ENCODE measurements around the gene APLNR. TPM values are rescaled to one million over a fixed set of nuclear protein-coding genes. Genes with fewer than 3 reads are reported as not detected.

Gene APLNR
- total RNA-seq, 2 donors from 2014 or later = 1.8 to 4.3 TPM

DNA sequence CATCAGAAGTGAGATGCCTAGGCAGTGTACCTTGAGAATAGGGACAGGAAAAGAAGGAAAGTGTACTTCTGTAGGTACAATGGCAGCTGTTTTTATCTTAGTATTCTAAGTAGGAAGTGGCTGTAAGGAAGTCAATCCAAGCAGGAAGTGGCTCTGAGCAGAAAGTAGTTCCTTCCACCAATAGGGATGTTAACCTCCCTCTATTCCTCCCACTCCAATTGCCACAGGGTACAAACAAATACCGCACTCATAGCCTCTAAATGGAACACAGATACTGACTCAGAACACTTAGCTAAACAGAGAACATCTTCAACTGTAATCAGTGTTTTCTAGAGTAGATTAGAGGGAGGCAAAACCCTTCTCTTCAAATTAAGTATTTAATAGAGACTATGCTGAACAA is 44.7 kb downstream of the APLNR start:
- no peak overlapping the region for H3K4me3 ChIP-seq
- no peaks in the 10 kb centered on the region for H3K27me3 ChIP-seq (replicated peaks; ENCODE audit: insufficient read depth)
- TF ChIP-seq, protein P1, sequence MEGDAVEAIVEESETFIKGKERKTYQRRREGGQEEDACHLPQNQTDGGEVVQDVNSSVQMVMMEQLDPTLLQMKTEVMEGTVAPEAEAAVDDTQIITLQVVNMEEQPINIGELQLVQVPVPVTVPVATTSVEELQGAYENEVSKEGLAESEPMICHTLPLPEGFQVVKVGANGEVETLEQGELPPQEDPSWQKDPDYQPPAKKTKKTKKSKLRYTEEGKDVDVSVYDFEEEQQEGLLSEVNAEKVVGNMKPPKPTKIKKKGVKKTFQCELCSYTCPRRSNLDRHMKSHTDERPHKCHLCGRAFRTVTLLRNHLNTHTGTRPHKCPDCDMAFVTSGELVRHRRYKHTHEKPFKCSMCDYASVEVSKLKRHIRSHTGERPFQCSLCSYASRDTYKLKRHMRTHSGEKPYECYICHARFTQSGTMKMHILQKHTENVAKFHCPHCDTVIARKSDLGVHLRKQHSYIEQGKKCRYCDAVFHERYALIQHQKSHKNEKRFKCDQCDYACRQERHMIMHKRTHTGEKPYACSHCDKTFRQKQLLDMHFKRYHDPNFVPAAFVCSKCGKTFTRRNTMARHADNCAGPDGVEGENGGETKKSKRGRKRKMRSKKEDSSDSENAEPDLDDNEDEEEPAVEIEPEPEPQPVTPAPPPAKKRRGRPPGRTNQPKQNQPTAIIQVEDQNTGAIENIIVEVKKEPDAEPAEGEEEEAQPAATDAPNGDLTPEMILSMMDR (IDR thresholded peaks at IDR 0.05) = no peak
- no peak for ATAC-seq (ENCODE audit: insufficient number of reproducible peaks, low FRiP score, low read depth)
- no peaks in the 10 kb centered on the region for H3K36me3 ChIP-seq
- DNase-seq (ENCODE audit: low spot score) = no peak
- no peaks in the 10 kb centered on the region for H3K9me3 ChIP-seq
- no peaks in the 10 kb centered on the region for H3K4me1 ChIP-seq (ENCODE audit: control insufficient read depth in 1 of 2, low read depth in 2 of 2)
- H3K27ac ChIP-seq = no peak overlapping the region

DNA sequence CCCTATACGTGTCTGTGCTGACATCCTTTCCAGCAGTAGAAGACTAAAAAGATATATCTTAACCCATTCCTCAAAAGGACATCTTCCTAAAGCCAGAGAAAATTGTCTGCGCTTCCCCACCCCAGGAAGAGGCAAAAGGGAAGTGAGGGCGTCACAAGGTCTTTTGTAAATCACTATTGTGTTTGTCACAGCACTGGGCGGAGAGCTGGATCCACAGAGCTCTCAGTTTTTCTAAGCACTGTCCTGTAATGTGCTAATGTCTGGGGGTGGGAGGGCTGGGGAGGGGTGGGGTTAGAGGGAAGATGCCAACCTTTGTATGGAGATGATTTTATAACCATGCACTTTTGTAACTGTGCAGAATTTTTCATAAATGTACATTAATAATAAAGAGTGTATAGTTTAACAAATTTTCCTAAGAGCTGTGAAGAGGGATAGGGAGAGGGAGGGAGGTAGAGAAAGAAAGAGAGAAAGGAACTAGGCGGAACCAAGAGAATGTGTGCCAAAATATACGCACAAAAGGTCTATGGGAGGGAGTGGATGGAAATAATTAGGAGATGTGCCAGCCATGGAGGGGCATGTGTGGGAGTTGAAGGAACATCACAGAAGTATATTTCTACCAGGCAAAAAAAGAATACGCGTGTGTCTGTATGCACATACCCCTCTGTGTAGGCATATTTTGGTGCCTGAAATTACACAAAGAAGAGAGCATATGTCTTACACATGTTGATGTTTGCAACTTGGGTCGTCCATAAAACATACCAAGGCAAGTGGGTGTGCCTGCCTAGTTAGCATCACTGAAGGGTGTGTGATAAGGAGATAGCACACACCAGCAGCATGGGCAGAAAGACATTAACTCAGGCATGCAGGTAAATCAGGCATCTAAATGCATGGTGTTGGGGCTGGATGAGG is 45.5 kb downstream of the APLNR start:
- H3K4me1 ChIP-seq (ENCODE audit: control insufficient read depth in 1 of 2, low read depth in 2 of 2) = no peaks in the 10 kb centered on the region
- H3K9me3 ChIP-seq = no peaks in the 10 kb centered on the region
- H3K27me3 ChIP-seq (replicated peaks; ENCODE audit: insufficient read depth) = no peaks in the 10 kb centered on the region
- no peak overlapping the region for H3K27ac ChIP-seq
- TF ChIP-seq, protein P1 (IDR thresholded peaks at IDR 0.05) = no peak
- no peak overlapping the region for H3K4me3 ChIP-seq
- H3K36me3 ChIP-seq = no peaks in the 10 kb centered on the region
- ATAC-seq (ENCODE audit: insufficient number of reproducible peaks, low FRiP score, low read depth) (no peak), DNase-seq (ENCODE audit: low spot score) (no peak)

DNA sequence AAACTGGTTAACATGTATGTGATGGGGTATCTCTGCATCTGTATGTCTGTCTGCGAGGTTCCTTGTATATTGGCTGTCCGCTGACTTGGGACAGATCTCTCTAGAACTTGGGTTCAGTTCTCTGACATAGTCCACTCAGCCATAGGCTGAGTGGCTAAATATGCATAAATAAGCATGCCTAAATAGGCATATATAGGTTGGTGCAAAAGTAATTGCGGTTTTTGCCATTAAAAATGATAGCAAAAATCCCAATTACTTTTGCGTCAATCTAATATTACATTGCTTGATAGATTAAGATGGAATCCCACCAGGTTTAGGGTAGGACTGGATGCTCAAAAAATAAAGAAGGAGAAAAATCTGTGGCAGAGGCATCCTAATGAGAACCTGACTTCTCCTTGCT is 46.5 kb downstream of the APLNR start:
- Histone ChIP-seq H3K27ac (no peak overlapping the region), H3K4me3 (no peak overlapping the region), H3K27me3 (replicated peaks; ENCODE audit: insufficient read depth) (no peaks in the 10 kb centered on the region), H3K9me3 (no peaks in the 10 kb centered on the region), H3K4me1 (ENCODE audit: control insufficient read depth in 1 of 2, low read depth in 2 of 2) (no peaks in the 10 kb centered on the region), H3K36me3 (no peaks in the 10 kb centered on the region)
- no peak for DNase-seq (ENCODE audit: low spot score)
- ATAC-seq (ENCODE audit: insufficient number of reproducible peaks, low FRiP score, low read depth) = no peak
- TF ChIP-seq, protein P1 (IDR thresholded peaks at IDR 0.05) = no peak

Other genes starting within 250 kb of the APLNR start
- gene OR5AK2, start 248.3 kb downstream of the APLNR start, total RNA-seq = not detected
- not detected for gene LRRC55, start 55.3 kb downstream of the APLNR start, total RNA-seq
- 100 to 1,000 TPM; 105 to 153 TPM for gene TNKS1BP1, start 87.7 kb upstream of the APLNR start, total RNA-seq
- gene SSRP1, start 98.6 kb upstream of the APLNR start, total RNA-seq = 10 to 100 TPM; 42.0 to 51.4 TPM
- not detected for gene P2RX3, start 101.1 kb upstream of the APLNR start, total RNA-seq
- gene PRG3, start 143.9 kb upstream of the APLNR start, total RNA-seq = not detected
- gene PRG2, start 153.4 kb upstream of the APLNR start, total RNA-seq = under 1 TPM in 1 of 2 donors, not detected in 1; 0.54 TPM
- 10 to 100 TPM; 76.0 to 92.3 TPM for gene SLC43A3, start 189.9 kb upstream of the APLNR start, total RNA-seq
- under 1 TPM in 1 of 2 donors, not detected in 1; 0.35 TPM for gene RTN4RL2, start 223.3 kb upstream of the APLNR start, total RNA-seq

All from thoracic aorta (tissue), 2 donors.